VCaP (cell line): ENCODE data around the gene ADGRA3.
"Not testable (repeated sequence)": the region's sequence is repeated elsewhere in the genome, so short reads cannot be mapped to it uniquely, and the experiment has no call there.

Experiments
- H3K27ac ChIP-seq: fragments of 450-650 bp; 2 replicates; pipeline ENCODE4 v1.5.1; 2017
- CTCF ChIP-seq: fragments of 450-650 bp; conservative IDR thresholded peaks from 2 replicates; pipeline ENCODE4 v1.5.1; 2017; ENCODE audit warnings: mild to moderate bottlenecking, moderate library complexity

ADGRA3 gene

GRCh38 chr4:22480675-22481327, 35.1 kb downstream of the ADGRA3 start:
- no peak for TF ChIP-seq CTCF
- H3K27ac ChIP-seq = peak overlapping the region; percentile 16; the same call in 1 of the 2 replicates

GRCh38 chr4:22478426-22478825, 37.4 kb downstream of the ADGRA3 start:
- TF ChIP-seq CTCF = no peak
- H3K27ac ChIP-seq = no peak overlapping the region

GRCh38 chr4:22477813-22478182, 38.1 kb downstream of the ADGRA3 start:
- H3K27ac ChIP-seq = no peak overlapping the region
- TF ChIP-seq CTCF = no peak

GRCh38 chr4:22477136-22477812, 38.6 kb downstream of the ADGRA3 start:
- no peak overlapping the region for H3K27ac ChIP-seq
- no peak for TF ChIP-seq CTCF

- no peak for TF ChIP-seq CTCF
- H3K27ac ChIP-seq = no peak overlapping the region
Observed at GRCh38 chr4:22476011-22476410, 39.9 kb downstream of the ADGRA3 start.

GRCh38 chr4:22475311-22475646, 40.6 kb downstream of the ADGRA3 start:
- not testable (repeated sequence) for H3K27ac ChIP-seq

GRCh38 chr4:22474636-22475310, 41.1 kb downstream of the ADGRA3 start:
- TF ChIP-seq CTCF = no peak
- H3K27ac ChIP-seq = no peak overlapping the region

- no peak overlapping the region for H3K27ac ChIP-seq
- TF ChIP-seq CTCF = no peak
Observed at GRCh38 chr4:22473268-22473667, 42.6 kb downstream of the ADGRA3 start.
